Measurements from ENCODE around the gene BCAR3.

GRCh38 chr1:93519199-93519829 lies 162.3 kb downstream of the BCAR3 start:
- no peak for TF ChIP-seq CTCF (IDR thresholded peaks at IDR 0.05 in 4 of 5, conservative IDR thresholded peaks at IDR 0.05 in 1 of 5)
- no peak for TF ChIP-seq POLR2A (IDR thresholded peaks at IDR 0.05)

Measured in gastrocnemius medialis (tissue), 4 donors.